D721Med (cell line): ENCODE results near the gene SNTA1.
"Not testable (repeated sequence)": the region's sequence is repeated elsewhere in the genome, so short reads cannot be mapped to it uniquely, and the experiment has no call there.

Source experiments
- DNase-seq: peaks from one replicate; pipeline ENCODE4 v3.0.0; 2011; ENCODE audit warnings: low spot score; ENCODE audit not compliant: insufficient read length
- FAIRE-seq: peaks from 2 replicates; lab custom pipeline; 2011; peaks lifted over from hg19 to GRCh38; lab: Jason Lieb, UNC
- CTCF ChIP-seq: IDR thresholded peaks from 2 replicates; pipeline ENCODE4 v1.5.1; 2012; ENCODE audit warnings: mild to moderate bottlenecking, control low read depth; ENCODE audit not compliant: insufficient read depth; ENCODE audit errors: missing control alignments

SNTA1 gene

GRCh38 chr20:33443512-33444239 lies at the start of gene SNTA1:
Gene SNTA1 (minus strand): TSS chr20:33443763. CDS start chr20:33443620, 143 bp downstream.
- no peak for FAIRE-seq
- DNase-seq: peak; percentile 96
- no peak for TF ChIP-seq CTCF

DNA sequence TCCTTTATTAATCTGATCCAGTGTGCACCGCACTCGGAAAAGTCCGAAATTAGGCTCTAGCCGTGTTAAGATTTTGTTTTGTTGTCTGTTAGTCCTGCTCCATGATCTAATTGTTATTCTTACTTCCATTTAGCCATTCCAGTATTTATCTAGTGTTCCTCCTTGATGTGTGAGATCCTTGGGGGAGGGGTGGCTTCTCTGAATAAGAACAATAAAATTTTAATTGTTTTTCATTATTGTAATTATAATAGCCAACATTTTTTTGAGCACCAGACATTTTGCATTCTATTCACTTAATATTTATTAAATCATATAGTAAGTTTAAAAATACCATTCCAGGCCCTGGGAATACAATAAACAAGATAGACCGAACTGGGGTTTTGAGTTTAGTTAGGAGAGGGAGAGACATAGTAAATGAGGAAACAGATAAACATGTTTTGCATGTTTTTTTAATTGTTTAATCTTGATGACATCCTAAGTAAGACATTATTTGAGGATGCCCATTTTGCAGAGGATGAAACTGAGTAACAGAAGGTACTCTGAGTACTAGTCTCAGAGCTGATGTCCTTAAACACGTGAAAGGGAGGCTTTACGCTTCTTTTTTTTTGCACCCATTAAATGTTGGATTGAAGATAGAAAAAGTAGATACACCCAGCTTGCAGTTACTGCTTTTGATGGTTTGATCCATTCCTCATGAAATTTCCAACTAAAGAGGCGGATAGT lies 47.5 kb upstream of the SNTA1 start:
- TF ChIP-seq CTCF: no peak
- no peak for DNase-seq
- no peak for FAIRE-seq

DNA sequence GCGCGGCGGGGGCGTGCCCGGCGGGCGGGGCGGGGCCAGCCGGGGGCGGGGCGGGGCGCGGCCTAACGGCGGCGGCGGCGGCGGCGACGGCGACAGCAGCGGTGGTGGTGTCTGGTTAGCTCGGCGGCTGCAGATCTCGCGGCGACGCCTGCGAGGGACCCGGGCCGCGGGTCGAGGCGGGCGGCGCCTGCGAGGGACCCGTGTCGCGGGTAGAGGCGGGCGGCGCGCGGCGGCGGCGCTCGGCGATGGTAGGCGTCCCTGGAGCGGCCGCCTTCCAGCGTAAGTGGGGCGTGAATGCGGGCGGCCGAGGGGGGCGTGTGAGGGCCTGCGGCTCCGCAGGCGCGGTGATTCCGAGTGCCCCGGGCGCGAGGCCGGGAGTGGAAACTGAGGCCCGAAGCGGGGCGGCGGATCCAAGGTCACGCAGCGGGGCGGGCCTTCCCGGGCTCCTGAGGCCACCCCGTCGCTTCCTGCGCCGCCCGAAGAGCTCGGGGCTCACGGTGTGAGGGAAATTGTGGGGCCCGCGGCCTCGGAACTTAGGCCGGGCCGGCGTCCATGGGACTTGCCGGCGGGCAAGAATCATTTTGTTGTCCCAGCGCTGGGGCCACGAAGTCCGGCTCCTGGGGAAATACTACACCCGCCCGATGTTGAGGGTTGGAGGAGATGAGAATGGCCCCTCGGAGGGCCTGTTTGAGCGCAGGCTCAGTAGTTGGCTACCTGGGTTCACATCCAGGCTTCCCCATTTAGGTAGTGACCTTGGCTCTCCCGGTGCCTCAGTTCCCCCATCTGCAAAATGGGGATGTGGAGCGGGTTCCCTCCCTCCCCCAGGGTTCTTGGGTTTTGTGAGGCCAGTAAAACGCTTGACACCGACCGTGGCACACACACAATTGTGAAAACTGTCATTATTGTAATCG lies 46.7 kb upstream of the SNTA1 start, which contains the start of gene CBFA2T2:
CBFA2T2 (plus strand) TSS at position 74 of the 911 bp plus-strand sequence; CDS start at position 246, 172 bp downstream.
- TF ChIP-seq CTCF: no peak
- no peak for DNase-seq

DNA sequence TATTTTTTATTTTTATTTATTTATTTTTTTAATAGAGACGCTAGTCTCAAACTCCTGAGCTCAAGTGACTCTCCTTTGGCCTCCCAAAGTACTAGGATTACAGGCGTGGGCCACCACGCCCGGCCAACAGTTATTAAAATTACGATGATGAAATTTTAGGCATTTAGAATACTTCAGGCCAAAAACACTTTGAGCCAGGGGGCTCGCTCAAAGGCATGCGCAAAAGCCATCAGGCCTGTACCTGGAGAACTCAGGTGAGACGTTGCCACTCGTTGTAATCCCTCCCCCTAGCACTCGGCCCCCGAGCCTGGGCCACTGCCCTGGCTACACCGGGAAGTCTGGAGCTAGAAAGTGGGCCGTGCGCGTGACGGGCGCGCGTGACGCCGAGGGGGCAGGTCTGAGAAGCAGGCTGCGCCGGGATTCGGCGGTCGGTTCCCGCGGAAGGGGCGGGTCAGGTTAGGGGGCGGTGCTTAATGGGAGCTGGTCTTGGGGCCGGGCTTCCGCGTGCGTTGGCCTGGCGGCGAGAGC lies 46.0 kb upstream of the SNTA1 start:
- FAIRE-seq: no peak
- peak; percentile 90 for DNase-seq
- no peak for TF ChIP-seq CTCF

More for the DNA sequence above, 46.7 kb upstream of the SNTA1 start, which contains the start of gene CBFA2T2:
- no peak for FAIRE-seq

DNA sequence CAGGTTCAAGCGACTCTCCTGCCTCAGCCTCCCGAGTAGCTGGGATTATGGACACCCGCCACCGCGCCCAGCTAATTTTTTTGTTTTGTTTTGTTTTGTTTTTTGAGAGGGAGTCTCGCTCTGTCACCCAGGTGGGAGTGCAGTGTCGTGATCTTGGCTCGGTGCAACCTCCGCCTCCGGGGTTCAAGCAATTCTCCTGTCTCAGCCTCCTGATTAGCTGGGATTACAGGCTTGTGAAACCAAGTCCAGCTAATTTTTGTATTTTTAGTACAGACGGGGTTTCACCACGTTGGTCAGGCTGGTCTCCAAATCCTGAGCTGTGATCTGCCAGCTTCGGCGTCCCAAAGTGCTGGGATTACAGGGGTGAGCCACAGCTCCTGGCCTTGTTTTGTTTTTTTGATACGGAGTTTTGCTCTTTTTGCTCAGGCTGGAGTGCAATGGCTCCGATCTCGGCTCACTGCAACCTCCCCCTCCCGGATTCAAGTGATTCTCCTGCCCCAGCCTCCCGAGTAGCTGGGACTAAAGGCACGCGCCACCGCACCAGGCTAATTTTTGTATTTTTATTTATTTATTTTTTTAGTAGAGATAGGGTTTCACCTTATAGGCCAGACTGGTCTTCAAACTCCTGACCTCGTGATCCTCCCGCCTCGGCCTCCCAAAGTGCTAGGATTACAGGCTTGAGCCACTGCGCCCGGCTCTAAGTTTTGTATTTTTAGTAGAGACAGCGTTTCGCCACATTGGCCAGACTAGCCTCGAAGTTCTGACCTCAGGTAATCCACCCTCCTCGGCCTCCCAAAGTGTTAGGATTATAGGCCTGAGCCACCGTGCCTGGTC lies 45.3 kb upstream of the SNTA1 start:
- DNase-seq, FAIRE-seq: not testable (repeated sequence)

DNA sequence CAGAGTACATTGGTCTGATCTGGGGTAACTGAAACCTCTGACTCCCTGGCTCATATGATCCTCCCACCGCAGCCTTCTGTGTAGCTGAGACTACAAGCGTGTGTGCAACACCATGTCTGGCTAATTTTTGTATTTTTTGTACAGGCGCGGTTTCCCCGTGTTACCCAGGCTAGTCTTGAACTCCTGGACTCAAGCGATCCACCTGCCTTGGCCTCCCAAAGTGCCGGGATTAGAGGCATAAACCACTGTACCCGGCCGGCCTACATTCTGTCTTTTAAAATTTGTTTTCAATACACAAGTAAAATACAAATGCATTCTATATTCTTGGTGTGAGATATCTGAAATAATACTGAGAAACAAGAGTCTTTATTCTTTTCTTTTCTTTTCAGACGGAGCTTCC lies 44.6 kb upstream of the SNTA1 start:
- FAIRE-seq: no peak
- TF ChIP-seq CTCF: no peak

DNA sequence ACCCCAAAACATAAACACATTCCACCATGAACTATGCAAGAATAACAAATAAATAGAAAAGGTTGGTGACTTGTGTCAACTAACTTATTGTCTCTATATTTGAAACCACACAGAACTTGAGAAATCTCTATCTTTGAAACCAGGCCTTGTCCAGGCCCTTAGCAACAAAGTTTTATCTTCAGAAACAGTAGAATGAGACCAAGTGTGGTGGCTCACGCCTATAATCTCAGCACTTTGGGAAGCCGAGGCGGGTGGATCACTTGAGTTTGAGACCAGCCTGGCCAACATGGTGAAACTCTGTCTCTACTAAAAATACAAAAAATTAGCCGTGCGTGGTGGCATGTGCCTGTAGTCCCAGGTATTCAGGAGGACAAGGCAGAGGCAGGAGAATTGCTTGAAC lies 39.6 kb upstream of the SNTA1 start:
- DNase-seq: not testable (repeated sequence)

More for the DNA sequence above, 44.6 kb upstream of the SNTA1 start:
- no peak for DNase-seq

More for the DNA sequence above, 39.6 kb upstream of the SNTA1 start:
- FAIRE-seq: not testable (repeated sequence)
